HEK293 (cell line): ENCODE measurements around the gene BDKRB1.

Source experiments
- CTCF ChIA-PET: fragments of 350-600 bp; formaldehyde crosslinking; extraction: SDS; loops from one replicate; lab custom pipeline; 2021; ENCODE audit warnings: antibody characterized with exemption; lab: Yijun Ruan, JAX
- POLR2A ChIA-PET: fragments of 300-600 bp; formaldehyde crosslinking; extraction: SDS; loops from one replicate; lab custom pipeline; 2020; ENCODE audit warnings: antibody characterized with exemption, inconsistent platforms; lab: Yijun Ruan, JAX
- H3K27ac ChIP-seq: fragments of 200-500 bp; sonication (Bioruptor generic); 2 replicates; pipeline ENCODE4 v1.5.1; 2014; ENCODE audit warnings: low read depth, low read length, control low read depth, inconsistent platforms; ENCODE audit errors: extremely low read depth
- H3K36me3 ChIP-seq, 2 experiments: fragments of 200-500 bp in 1 of 2; sonication (Bioruptor generic) in 1 of 2; 1 replicate in 1 of 2; 2 replicates in 1 of 2; pipeline ENCODE4 v1.5.1; 2014 to 2017; ENCODE audit warnings: inconsistent platforms in 2 of 2, low read length in 2 of 2; ENCODE audit not compliant: control insufficient read depth in 2 of 2, insufficient read depth in 1 of 2
- H3K4me1 ChIP-seq: fragments of 200-500 bp; sonication (Bioruptor generic); 2 replicates; pipeline ENCODE4 v1.5.1; 2014; ENCODE audit warnings: mild to moderate bottlenecking, low read length, inconsistent platforms; ENCODE audit not compliant: control insufficient read depth, insufficient read depth
- H3K4me3 ChIP-seq: 2 replicates; pipeline ENCODE4 v1.5.1; 2011; ENCODE audit warnings: low read depth, mild to moderate bottlenecking, control low read depth, low read length, moderate library complexity
- H3K9me3 ChIP-seq: fragments of 200-500 bp; sonication (Bioruptor generic); 2 replicates; pipeline ENCODE4 v1.5.1; 2014; ENCODE audit warnings: low read depth, low read length, inconsistent platforms; ENCODE audit not compliant: control insufficient read depth, insufficient read depth
- BCL11B ChIP-seq: fragments of 450-650 bp; formaldehyde crosslinking; IDR thresholded peaks from 2 replicates; pipeline ENCODE4 v1.5.1; 2016; ENCODE audit warnings: low read depth, missing biosample characterization, missing genetic modification characterization
- GLI2 ChIP-seq: fragments of 450-650 bp; formaldehyde crosslinking; IDR thresholded peaks from 2 replicates; pipeline ENCODE4; 2017; ENCODE audit warnings: missing biosample characterization, missing genetic modification characterization, low read depth, borderline replicate concordance
- PRDM2 ChIP-seq: fragments of 450-650 bp; formaldehyde crosslinking; IDR thresholded peaks from 2 replicates; pipeline ENCODE4 v1.5.1; 2016; ENCODE audit warnings: missing biosample characterization, missing genetic modification characterization, borderline replicate concordance
- ZBTB20 ChIP-seq: fragments of 450-650 bp; formaldehyde crosslinking; IDR thresholded peaks from 2 replicates; pipeline ENCODE4 v1.5.1; 2016; ENCODE audit warnings: missing biosample characterization, missing genetic modification characterization
- ZNF132 ChIP-seq: fragments of 450-650 bp; formaldehyde crosslinking; IDR thresholded peaks from 2 replicates; pipeline ENCODE4 v1.5.1; 2017; ENCODE audit warnings: missing biosample characterization, missing genetic modification characterization, borderline replicate concordance
- ZNF133 ChIP-seq: fragments of 450-650 bp; formaldehyde crosslinking; IDR thresholded peaks from 2 replicates; pipeline ENCODE4 v1.5.1; 2016; ENCODE audit warnings: missing biosample characterization, missing genetic modification characterization
- ZNF155 ChIP-seq: fragments of 450-650 bp; formaldehyde crosslinking; IDR thresholded peaks from 2 replicates; pipeline ENCODE4 v1.5.1; 2016; ENCODE audit warnings: missing biosample characterization, missing genetic modification characterization
- ZNF16 ChIP-seq: fragments of 450-650 bp; formaldehyde crosslinking; IDR thresholded peaks from 2 replicates; pipeline ENCODE4 v1.5.1; 2016; ENCODE audit warnings: low read depth, missing biosample characterization, missing genetic modification characterization
- ZNF175 ChIP-seq: fragments of 450-650 bp; formaldehyde crosslinking; IDR thresholded peaks from 2 replicates; pipeline ENCODE4 v1.5.1; 2016; ENCODE audit warnings: missing biosample characterization, missing genetic modification characterization
- ZNF184 ChIP-seq: fragments of 450-650 bp; IDR thresholded peaks from 2 replicates; pipeline ENCODE4 v1.5.1; 2018; ENCODE audit warnings: missing biosample characterization, mild to moderate bottlenecking, missing genetic modification characterization
- ZNF544 ChIP-seq: fragments of 450-650 bp; formaldehyde crosslinking; IDR thresholded peaks from 2 replicates; pipeline ENCODE4 v1.5.0; 2017; ENCODE audit warnings: missing biosample characterization, missing genetic modification characterization
- ZNF561 ChIP-seq: fragments of 450-650 bp; IDR thresholded peaks from 2 replicates; pipeline ENCODE4 v1.5.1; 2018; ENCODE audit warnings: missing biosample characterization, missing genetic modification characterization, borderline replicate concordance
- ZNF623 ChIP-seq: fragments of 450-650 bp; formaldehyde crosslinking; IDR thresholded peaks from 2 replicates; pipeline ENCODE4 v1.5.1; 2016; ENCODE audit warnings: missing biosample characterization, missing genetic modification characterization
- ZNF626 ChIP-seq: fragments of 450-650 bp; sonication (Bioruptor Pico); formaldehyde crosslinking; IDR thresholded peaks from 2 replicates; pipeline ENCODE4 v1.5.1; 2018; ENCODE audit warnings: missing biosample characterization, missing genetic modification characterization, inconsistent platforms
- ZNF747 ChIP-seq: fragments of 450-650 bp; formaldehyde crosslinking; IDR thresholded peaks from 2 replicates; pipeline ENCODE4 v1.5.1; 2016; ENCODE audit warnings: missing biosample characterization, missing genetic modification characterization
- TF ChIP-seq, protein P1 (sequence below): fragments of 450-650 bp; formaldehyde crosslinking; IDR thresholded peaks from 2 replicates; pipeline ENCODE4 v1.5.1; 2016; ENCODE audit warnings: missing biosample characterization, missing genetic modification characterization
- TF ChIP-seq, protein P2 (sequence below): fragments of 450-650 bp; formaldehyde crosslinking; optimal IDR thresholded peaks from 2 replicates; pipeline ENCODE3; 2016; ENCODE audit warnings: missing biosample characterization, mild to moderate bottlenecking, missing genetic modification characterization
- TF ChIP-seq, protein P3 (sequence below): fragments of 450-650 bp; formaldehyde crosslinking; IDR thresholded peaks from 2 replicates; pipeline ENCODE4 v1.5.1; 2016; ENCODE audit warnings: missing biosample characterization, missing genetic modification characterization

Gene BDKRB1

GRCh38 chr14:96294246-96294645 lies 38.2 kb downstream of the BDKRB1 start:
- CTCF ChIA-PET: interaction anchor here (0.6 kb wide), 1 partner anchor 1540 kb away, joined by 3 read pairs; no protein-coding TSS in a partner anchor
- H3K9me3 ChIP-seq: no peaks in the 10 kb centered on the region
- no peak overlapping the region for H3K4me3 ChIP-seq
- no peak for TF ChIP-seq ZNF155 (tag by site-specific recombination)
- TF ChIP-seq, protein P1, sequence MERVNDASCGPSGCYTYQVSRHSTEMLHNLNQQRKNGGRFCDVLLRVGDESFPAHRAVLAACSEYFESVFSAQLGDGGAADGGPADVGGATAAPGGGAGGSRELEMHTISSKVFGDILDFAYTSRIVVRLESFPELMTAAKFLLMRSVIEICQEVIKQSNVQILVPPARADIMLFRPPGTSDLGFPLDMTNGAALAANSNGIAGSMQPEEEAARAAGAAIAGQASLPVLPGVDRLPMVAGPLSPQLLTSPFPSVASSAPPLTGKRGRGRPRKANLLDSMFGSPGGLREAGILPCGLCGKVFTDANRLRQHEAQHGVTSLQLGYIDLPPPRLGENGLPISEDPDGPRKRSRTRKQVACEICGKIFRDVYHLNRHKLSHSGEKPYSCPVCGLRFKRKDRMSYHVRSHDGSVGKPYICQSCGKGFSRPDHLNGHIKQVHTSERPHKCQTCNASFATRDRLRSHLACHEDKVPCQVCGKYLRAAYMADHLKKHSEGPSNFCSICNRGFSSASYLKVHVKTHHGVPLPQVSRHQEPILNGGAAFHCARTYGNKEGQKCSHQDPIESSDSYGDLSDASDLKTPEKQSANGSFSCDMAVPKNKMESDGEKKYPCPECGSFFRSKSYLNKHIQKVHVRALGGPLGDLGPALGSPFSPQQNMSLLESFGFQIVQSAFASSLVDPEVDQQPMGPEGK: no peak
- no peak for TF ChIP-seq ZNF747
- no peak for TF ChIP-seq ZNF175
- no peak for TF ChIP-seq ZBTB20
- TF ChIP-seq GLI2: no peak
- no peak for TF ChIP-seq ZNF561 (tag by site-specific recombination)
- TF ChIP-seq ZNF544 (tag by site-specific recombination): no peak
- TF ChIP-seq ZNF623 (tag by site-specific recombination): no peak
- no peak for TF ChIP-seq ZNF626
- no peak for TF ChIP-seq PRDM2 (tag by site-specific recombination)
- TF ChIP-seq, protein P2, sequence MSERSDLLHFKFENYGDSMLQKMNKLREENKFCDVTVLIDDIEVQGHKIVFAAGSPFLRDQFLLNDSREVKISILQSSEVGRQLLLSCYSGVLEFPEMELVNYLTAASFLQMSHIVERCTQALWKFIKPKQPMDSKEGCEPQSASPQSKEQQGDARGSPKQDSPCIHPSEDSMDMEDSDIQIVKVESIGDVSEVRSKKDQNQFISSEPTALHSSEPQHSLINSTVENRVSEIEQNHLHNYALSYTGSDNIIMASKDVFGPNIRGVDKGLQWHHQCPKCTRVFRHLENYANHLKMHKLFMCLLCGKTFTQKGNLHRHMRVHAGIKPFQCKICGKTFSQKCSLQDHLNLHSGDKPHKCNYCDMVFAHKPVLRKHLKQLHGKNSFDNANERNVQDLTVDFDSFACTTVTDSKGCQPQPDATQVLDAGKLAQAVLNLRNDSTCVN: no peak
- no peak for TF ChIP-seq ZNF133
- TF ChIP-seq BCL11B (tag by site-specific recombination): no peak
- TF ChIP-seq, protein P3, sequence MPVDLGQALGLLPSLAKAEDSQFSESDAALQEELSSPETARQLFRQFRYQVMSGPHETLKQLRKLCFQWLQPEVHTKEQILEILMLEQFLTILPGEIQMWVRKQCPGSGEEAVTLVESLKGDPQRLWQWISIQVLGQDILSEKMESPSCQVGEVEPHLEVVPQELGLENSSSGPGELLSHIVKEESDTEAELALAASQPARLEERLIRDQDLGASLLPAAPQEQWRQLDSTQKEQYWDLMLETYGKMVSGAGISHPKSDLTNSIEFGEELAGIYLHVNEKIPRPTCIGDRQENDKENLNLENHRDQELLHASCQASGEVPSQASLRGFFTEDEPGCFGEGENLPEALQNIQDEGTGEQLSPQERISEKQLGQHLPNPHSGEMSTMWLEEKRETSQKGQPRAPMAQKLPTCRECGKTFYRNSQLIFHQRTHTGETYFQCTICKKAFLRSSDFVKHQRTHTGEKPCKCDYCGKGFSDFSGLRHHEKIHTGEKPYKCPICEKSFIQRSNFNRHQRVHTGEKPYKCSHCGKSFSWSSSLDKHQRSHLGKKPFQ (tag by site-specific recombination): no peak
- TF ChIP-seq ZNF16 (tag by site-specific recombination): no peak
- no peak for TF ChIP-seq ZNF132 (tag by site-specific recombination)
- TF ChIP-seq ZNF184: no peak
- POLR2A ChIA-PET: no interaction called here
- H3K27ac ChIP-seq: no peak overlapping the region
- H3K36me3 ChIP-seq: peaks cover 21 to 46% of the 10 kb centered on the region in 2 experiments
- H3K4me1 ChIP-seq: no peaks in the 10 kb centered on the region
